ENCODE data around the gene RIMS1.

Gene RIMS1

DNA sequence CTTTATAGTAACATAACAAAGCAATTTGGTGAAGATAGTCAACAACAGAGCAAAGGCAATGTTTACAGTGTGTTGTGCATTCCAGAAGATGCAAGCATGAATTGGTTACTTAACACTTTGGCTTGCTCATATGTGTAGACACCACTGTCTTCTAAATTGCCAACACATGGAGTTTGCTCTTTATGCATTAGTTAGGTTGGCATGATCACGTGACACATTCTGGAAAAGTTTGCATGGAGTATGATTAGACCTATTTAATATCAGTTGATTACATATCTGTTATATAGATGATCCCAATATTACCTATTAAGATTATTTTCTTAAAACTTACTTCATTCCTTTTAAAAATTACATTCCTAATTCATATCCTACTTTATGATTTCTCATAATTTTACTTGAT, 197.6 kb downstream of the RIMS1 start:
- ChIA-PET POLR2A (no interaction called here), CTCF (interaction anchor here (1.0 to 2.3 kb wide), 3 partner anchors 550 to 699 kb away, joined by 3 to 7 read pairs (median 5); no protein-coding TSS in a partner anchor)
- TF ChIP-seq, protein P1, sequence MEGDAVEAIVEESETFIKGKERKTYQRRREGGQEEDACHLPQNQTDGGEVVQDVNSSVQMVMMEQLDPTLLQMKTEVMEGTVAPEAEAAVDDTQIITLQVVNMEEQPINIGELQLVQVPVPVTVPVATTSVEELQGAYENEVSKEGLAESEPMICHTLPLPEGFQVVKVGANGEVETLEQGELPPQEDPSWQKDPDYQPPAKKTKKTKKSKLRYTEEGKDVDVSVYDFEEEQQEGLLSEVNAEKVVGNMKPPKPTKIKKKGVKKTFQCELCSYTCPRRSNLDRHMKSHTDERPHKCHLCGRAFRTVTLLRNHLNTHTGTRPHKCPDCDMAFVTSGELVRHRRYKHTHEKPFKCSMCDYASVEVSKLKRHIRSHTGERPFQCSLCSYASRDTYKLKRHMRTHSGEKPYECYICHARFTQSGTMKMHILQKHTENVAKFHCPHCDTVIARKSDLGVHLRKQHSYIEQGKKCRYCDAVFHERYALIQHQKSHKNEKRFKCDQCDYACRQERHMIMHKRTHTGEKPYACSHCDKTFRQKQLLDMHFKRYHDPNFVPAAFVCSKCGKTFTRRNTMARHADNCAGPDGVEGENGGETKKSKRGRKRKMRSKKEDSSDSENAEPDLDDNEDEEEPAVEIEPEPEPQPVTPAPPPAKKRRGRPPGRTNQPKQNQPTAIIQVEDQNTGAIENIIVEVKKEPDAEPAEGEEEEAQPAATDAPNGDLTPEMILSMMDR (IDR thresholded peaks at IDR 0.05; ENCODE audit: control extremely low read depth, extremely low read depth, low read depth, missing control alignments), result no peak
- no peak for DNase-seq (ENCODE audit: extremely low spot score)

DNA sequence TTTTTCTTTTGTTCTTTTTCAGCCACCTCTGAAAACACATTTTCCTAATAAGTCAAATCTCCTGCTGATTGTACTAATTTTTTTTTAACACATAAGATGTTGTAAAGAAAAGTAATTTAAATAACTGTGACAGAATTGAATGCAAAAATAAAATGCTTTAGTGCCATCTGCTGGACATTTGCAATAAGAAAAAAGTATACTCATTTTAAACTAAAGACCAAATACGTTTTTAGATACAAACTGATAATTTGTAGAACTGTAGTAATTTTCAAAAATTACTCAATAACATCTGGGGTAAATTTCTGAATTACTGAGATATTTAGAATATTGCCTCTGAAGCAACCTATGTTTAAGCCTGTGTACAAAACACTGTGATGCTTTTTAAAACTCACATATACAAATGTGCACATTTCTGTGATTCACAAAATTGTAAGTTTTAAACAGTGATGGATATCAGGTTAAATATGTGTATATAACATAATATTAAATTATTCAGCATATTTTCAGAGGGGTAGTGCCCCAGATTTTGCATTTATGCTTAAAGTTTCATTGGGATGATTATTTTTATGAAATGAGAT, 198.7 kb downstream of the RIMS1 start:
- ChIA-PET POLR2A (no interaction called here), CTCF (interaction anchor here (1.0 to 2.3 kb wide), 5 partner anchors 48 to 700 kb away, joined by 3 to 7 read pairs (median 3); no protein-coding TSS in a partner anchor)
- TF ChIP-seq, protein P1 (IDR thresholded peaks at IDR 0.05; ENCODE audit: control extremely low read depth, extremely low read depth, low read depth, missing control alignments), result peak; percentile 25
- DNase-seq (ENCODE audit: extremely low spot score), result no peak

DNA sequence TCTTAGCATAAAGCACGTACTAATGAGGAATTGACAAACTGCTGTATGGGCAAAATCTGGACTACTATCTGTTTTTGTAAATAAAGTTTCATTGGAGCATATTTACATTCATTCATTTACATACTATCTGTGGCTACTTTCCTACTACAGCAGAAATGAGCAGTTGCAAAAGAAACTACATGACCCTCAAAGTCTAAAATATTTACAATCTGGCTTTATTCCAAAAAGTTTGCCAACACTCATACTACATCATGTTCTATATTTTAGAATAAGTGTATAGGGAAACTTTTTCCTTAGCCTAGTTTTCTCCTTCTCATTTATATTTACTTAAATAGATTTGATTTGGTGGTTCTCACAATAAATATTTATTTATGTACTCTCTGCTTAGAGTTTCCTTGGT, 208.2 kb downstream of the RIMS1 start:
- CTCF ChIA-PET, result no interaction called here

DNA sequence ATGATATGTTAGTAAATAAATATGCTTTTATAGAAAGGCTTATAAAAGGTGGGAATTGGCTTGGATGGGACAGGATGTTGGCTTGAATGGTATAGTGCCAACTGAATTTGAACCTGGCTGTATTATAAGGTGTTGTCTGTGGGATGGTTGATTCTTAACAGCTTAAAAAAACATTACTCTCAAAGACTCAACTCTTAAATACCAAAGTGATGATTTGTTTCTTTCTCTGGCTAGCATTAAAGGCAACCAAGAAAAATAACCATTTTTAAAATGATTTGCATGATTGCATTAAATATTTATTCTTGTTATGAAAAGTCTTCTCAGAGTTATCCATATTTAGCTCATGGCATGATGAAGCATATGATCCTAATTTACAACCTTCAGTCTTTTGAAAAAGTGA, 216.2 kb downstream of the RIMS1 start:
- CTCF ChIA-PET, result interaction anchor here (1.3 kb wide), 1 partner anchor 22 kb away, joined by 3 read pairs; no protein-coding TSS in a partner anchor
- TF ChIP-seq, protein P1 (IDR thresholded peaks at IDR 0.05; ENCODE audit: control extremely low read depth, extremely low read depth, low read depth, missing control alignments), result no peak
- POLR2A ChIA-PET, result no interaction called here
- DNase-seq (ENCODE audit: extremely low spot score), result no peak

More for the DNA sequence above, 208.2 kb downstream of the RIMS1 start:
- POLR2A ChIA-PET, result no interaction called here
- DNase-seq (ENCODE audit: extremely low spot score), result no peak
- TF ChIP-seq, protein P1 (IDR thresholded peaks at IDR 0.05; ENCODE audit: control extremely low read depth, extremely low read depth, low read depth, missing control alignments), result no peak

DNA sequence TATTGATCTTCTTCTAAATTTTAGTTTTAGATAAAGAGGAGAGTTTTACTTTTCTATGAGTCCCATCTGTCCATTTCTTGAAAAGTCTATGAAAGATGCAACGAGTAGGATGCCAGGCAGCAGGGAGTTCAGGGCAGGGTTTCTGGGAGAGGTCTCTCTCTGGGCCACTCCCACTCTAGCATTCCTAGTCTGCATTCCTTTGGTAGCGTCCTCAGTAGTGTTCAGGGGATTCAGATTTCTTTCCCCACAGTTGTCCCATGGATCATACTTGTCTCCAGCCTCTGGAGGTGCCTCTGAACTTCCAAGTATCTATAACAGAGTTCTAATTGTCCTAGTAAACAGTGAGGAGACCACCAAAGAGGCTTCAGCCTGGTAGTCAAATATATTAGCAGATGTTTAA, 225.3 kb downstream of the RIMS1 start:
- ChIA-PET CTCF (no interaction called here), POLR2A (no interaction called here)
- DNase-seq (ENCODE audit: extremely low spot score), result no peak
- TF ChIP-seq, protein P1 (IDR thresholded peaks at IDR 0.05; ENCODE audit: control extremely low read depth, extremely low read depth, low read depth, missing control alignments), result no peak

DNA sequence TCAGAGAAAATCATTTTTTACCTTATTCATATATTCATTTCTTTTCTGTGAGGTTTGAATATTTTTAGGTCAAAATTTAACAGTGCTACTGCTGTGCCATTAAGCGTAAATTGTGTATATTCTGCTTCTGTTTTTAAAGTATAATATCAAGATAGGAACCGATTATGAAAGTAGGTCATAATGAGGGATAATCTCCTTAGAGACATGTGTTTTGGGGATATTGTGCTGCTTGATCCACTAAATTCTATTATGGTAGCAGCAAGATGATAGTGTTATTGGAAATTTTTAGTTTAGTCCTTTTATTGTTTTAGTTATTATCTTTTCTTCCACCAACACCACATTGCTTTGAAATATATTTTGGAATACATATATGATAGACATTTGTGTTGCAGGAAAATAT, 244.0 kb downstream of the RIMS1 start:
- POLR2A ChIA-PET, result no interaction called here
- CTCF ChIA-PET, result no interaction called here
- TF ChIP-seq, protein P1 (IDR thresholded peaks at IDR 0.05; ENCODE audit: control extremely low read depth, extremely low read depth, low read depth, missing control alignments), result no peak
- DNase-seq (ENCODE audit: extremely low spot score), result no peak

All from GM10248 (cell line).